Activated CD4-positive, alpha-beta T cell treated with anti-CD3 and anti-CD28 coated beads for 24 hours (primary cell): ENCODE results near the gene DPP7.
"Not testable (repeated sequence)": the region's sequence is repeated elsewhere in the genome, so short reads cannot be mapped to it uniquely, and the experiment has no call there.

Source experiments
- DNase-seq, 2 donors: peaks; one replicate each; pipeline ENCODE4 v3.0.0-alpha.2; 2020; ENCODE audit warnings: low read depth in 2 of 2

Gene DPP7

GRCh38 chr9:137147793-137148160, 33.2 kb upstream of the DPP7 start:
- no peak for DNase-seq

- DNase-seq = no peak
Measured at GRCh38 chr9:137147091-137147792, 32.7 kb upstream of the DPP7 start.

- no peak for DNase-seq
Measured at GRCh38 chr9:137146527-137146918, 32.0 kb upstream of the DPP7 start.

- no peak for DNase-seq
Measured at GRCh38 chr9:137145731-137146526, 31.4 kb upstream of the DPP7 start.

- no peak for DNase-seq
Measured at GRCh38 chr9:137143459-137143858, 28.9 kb upstream of the DPP7 start.

GRCh38 chr9:137141976-137142936, 27.7 kb upstream of the DPP7 start:
- DNase-seq = no peak

GRCh38 chr9:137141050-137141810, 26.7 kb upstream of the DPP7 start:
- DNase-seq = no peak

- no peak for DNase-seq
Measured at GRCh38 chr9:137140151-137141012, 25.8 kb upstream of the DPP7 start.

GRCh38 chr9:137139468-137140150, 25.1 kb upstream of the DPP7 start:
- DNase-seq = no peak

GRCh38 chr9:137138722-137139467, 24.4 kb upstream of the DPP7 start, which contains the start of gene GRIN1:
Gene GRIN1, plus strand, starts transcription at chr9:137139154. Its CDS starts 333 bp downstream, at chr9:137139487.
- DNase-seq = no peak

GRCh38 chr9:137138058-137138721, 23.7 kb upstream of the DPP7 start:
- DNase-seq = no peak

- no peak for DNase-seq
Measured at GRCh38 chr9:137136881-137137607, 22.5 kb upstream of the DPP7 start.

- DNase-seq = no peak
Measured at GRCh38 chr9:137136261-137136880, 21.8 kb upstream of the DPP7 start.

GRCh38 chr9:137135154-137135553, 20.6 kb upstream of the DPP7 start:
- not testable (repeated sequence) for DNase-seq

GRCh38 chr9:137134191-137134590, 19.7 kb upstream of the DPP7 start:
- no peak for DNase-seq

- DNase-seq = no peak
Measured at GRCh38 chr9:137130176-137130755, 15.7 kb upstream of the DPP7 start.
